Fibroblast of peridontal ligament (primary cell): ENCODE results near the gene WIPI1.
A peak's percentile ranks its signal among the peaks of the same experiment; 100 is the strongest.

Experiments used
- DNase-seq: peaks from one replicate; pipeline ENCODE4 v3.0.0-alpha.2; 2010; ENCODE audit errors: extremely low read depth

Gene WIPI1

DNA sequence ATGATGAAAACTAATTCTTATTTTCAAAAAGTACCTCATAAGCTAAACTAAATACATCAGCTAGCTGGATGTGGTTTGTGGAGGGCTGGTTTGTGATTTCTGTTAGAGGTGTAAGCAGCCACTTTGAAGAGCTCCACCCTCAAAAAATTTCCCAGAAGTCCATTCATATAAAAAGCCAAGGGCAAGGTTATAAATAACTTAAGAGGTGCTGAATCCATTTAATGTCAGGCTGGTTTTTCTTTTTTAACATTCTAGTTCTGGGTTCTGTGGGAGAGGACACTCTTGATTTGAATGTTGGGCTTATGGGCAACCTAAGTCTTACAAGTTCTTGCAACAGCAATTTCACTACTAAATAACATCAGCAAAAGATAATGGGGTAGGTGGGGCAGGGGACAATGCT is 3.4 kb upstream of the WIPI1 start:
- DNase-seq = no peak

- DNase-seq = no peak
Observed at GRCh38 chr17:68460146-68460545, 2.9 kb upstream of the WIPI1 start.

DNA sequence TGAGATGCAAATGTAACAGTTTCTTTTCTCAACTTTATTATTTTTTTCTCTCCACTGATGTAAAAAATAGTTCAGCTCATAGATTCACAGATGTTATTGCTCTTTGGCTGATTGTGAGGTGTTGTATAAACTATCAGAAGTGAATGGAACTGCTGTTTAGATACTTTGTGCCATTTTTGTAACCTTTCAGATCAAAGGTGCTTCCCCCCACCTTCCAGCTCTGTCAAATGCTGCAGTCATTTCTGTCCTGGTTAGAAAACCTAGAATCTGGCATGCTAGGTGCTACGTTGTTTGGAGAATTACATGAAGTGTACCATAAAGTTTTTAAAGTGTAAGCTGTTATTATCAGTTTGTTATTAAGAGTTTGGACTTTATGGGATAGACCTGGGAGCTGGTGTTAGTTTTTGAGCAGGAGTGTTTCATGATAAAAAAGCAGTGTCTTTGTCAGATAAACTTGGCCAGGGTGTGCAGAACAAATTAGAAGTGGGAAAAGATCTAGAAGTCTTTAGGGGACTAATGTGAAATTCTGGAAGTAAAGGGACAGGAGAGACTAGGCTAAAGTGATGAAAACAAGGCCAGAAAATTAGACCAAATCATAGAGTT is 1.8 kb upstream of the WIPI1 start:
- DNase-seq = no peak

- DNase-seq = no peak
Observed at GRCh38 chr17:68458260-68459036, 1.2 kb upstream of the WIPI1 start.

DNA sequence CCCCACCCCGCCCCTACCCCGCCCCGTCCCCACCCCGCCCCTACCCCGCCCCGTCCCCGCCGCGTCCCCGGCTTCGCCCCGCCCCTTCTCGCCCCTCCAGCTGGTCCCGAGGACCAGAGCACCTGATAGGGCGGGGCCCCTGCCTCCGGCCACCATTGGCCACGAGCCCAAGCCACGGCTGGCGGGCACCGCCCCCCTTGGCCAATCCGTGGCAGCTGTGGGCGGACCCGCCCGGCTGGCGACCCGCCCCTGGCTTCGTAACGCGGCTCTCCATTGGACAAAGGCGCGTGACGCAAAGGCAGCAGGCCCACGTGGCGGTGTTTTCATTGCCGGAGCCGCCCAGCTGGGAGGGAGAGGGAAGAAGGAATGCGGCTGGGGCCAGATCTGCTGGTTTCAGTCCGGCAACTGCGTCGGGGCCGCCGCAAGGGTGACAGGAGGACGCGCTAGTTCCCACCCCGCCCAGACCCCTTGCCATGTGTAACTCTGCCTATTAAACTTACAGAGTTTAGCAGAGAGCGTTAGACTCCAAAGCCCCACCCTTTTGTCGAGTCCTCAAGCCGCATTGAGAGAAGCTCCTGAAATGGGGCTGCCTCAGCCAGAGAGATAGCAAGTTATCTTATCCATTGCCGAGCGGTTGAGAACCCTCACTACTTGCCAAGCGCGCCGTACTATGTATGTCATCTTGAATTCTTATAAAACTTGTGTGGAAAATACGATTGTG is 403 bp upstream of the WIPI1 start:
- peak; percentile 97 for DNase-seq

GRCh38 chr17:68456339-68457167 is 743 bp downstream of the WIPI1 start:
- peak; percentile 92 for DNase-seq

DNA sequence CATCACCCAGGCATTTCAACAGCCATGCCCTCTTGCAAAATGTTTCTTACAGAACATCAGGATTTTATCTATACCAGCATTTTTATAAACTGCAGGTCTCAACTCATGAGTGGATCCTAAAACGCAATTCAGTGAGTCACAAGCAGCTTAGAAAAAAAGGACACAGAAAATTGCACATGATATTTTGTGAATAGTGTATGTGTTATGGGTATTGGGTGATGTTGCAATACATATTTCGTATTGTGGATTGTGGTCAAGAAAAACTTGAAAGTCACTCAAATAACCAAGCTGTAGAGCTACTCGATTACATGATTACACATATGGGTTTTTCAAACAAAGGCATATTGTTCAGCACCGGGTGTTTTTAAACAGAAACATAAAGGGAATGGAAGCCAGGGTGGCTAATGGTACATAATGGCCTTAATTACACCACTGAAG is 1.4 kb downstream of the WIPI1 start:
- peak; percentile 99 for DNase-seq

- DNase-seq = no peak
Observed at GRCh38 chr17:68453991-68454665, 3.2 kb downstream of the WIPI1 start.

- DNase-seq = no peak
Observed at GRCh38 chr17:68452724-68453290, 4.5 kb downstream of the WIPI1 start.

GRCh38 chr17:68451670-68452354 is 5.5 kb downstream of the WIPI1 start:
- DNase-seq = no peak

- DNase-seq = no peak
Observed at GRCh38 chr17:68450801-68451200, 6.5 kb downstream of the WIPI1 start.

DNA sequence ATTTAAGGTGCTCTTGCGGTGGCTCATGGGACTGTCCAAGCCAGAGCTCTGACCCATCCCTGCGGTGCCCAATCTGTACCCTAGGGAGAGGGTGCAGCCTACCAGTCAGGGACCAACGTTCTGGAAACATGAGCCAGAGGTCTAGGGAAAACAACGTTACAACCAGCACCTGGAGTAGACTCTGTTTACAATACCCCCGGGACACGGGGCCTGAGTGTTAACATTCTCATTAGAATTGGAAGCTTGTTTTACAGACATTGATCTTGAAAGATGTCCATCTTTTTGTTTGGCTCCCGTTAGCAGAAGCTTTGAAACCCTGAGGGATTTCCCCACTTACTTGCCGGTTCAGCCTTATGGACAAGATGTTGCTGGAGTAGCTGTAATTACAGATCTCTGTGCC is 6.9 kb downstream of the WIPI1 start:
- DNase-seq = no peak

DNA sequence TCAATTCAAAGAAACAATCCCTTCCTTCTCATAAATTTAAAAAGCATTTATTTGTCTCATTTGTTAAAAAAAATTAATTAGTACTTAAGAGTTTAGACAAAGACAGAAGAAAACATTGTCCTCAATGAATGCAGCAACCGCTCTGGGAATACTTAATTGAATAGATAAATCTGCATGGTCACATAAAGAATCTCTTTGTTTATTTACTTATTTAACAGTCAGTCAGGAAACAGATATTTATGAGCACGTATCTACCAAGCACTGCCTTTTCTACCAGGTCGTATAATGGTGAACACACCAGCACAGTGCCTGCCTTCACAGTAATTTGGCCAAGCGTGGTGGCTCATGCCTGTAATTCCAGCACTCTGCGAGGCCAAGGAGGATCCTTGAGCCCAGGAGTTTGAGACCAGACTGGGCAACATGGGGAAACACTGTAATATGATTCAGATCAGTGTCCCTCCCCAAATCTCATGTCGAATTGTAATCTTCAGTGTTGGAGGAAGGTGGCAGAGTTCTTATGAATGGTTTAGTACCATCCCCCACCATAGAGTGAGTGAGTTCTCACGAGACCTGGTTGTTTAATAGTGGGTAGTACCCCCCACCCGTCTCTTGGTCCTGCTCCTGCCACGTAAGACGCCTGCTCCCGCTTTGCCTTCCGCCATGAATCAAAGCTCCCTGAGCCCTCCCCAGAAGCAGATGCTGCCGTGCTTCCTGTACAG is 8.1 kb downstream of the WIPI1 start:
- no peak for DNase-seq

GRCh38 chr17:68446626-68447041 is 10.7 kb downstream of the WIPI1 start:
- DNase-seq = no peak

DNA sequence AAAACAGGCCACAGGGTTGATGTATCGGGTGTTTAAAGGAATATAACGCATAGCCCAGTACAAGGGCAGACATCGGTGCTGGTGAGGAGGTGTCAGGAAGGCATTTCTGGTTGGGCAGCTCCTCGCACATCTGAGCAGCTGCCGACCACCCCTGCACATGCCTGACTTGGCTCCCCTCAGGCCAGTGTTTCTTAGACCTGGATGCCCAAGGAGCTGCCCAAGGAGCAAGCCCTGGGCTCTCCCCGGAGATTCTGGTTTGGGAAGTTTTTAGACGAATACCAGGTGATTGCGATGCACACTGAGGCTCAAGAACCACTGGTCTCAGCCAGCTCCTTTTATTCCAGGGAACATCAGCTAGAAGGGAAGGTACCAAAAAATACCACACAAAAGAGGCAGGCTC is 11.6 kb downstream of the WIPI1 start:
- no peak for DNase-seq

- DNase-seq = no peak
Observed at GRCh38 chr17:68443972-68444464, 13.3 kb downstream of the WIPI1 start.

- DNase-seq = no peak
Observed at GRCh38 chr17:68441070-68441770, 16.1 kb downstream of the WIPI1 start.

DNA sequence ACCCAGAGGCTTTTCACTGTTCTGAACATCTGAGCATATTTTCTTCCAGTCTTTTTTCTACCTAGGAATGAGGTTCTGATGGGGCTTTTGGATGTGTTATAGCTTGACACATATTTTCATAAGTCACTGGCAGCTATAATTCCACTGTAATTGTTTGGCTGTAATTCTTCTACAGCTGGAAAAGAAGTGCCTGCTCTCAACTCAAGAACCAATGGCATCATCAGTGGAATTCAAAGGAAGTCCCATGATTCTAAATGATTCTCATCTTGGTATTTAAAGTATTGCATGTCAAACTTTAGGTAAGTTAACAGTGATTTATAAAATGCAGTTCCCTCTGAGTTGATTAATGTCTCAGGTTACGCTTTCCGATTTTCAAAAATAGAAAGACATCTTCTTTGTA is 16.8 kb downstream of the WIPI1 start:
- DNase-seq = no peak
